ENCODE data around the gene ADGRD1. TPM values are rescaled to one million over a fixed set of nuclear protein-coding genes. Genes with fewer than 3 reads are reported as not detected.

Gene ADGRD1
- total RNA-seq, 1 donor from 2014 or later: 0.47 TPM

- Mint-ChIP-seq H3K4me1 (peaks cover 6% of the 10 kb centered on the region), H3K27ac (no peak overlapping the region), H3K9me3 (no peaks in the 10 kb centered on the region), H3K27me3 (no peaks in the 10 kb centered on the region), H3K36me3 (ENCODE audit: low read depth) (no peaks in the 10 kb centered on the region), H3K4me3 (no peak overlapping the region)
- ATAC-seq (ENCODE audit: low read depth): no peak
- ChIA-PET POLR2A (no interaction called here), CTCF (no interaction called here)
- DNase-seq: no peak
- intact Hi-C loops (cut with micrococcal nuclease): no loop called here
- no peak for TF ChIP-seq CTCF (IDR thresholded peaks at IDR 0.05)
Measured at GRCh38 chr12:131007031-131007739, 53.5 kb downstream of the ADGRD1 start.

GRCh38 chr12:131007740-131008117 lies 54.0 kb downstream of the ADGRD1 start:
- ATAC-seq (ENCODE audit: low read depth) (no peak), DNase-seq (no peak)
- intact Hi-C loops (cut with micrococcal nuclease): no loop called here
- TF ChIP-seq CTCF (IDR thresholded peaks at IDR 0.05): no peak
- H3K4me1 Mint-ChIP-seq: peaks cover 3% of the 10 kb centered on the region
- POLR2A ChIA-PET: no interaction called here
- H3K9me3 Mint-ChIP-seq: no peaks in the 10 kb centered on the region
- no peaks in the 10 kb centered on the region for H3K27me3 Mint-ChIP-seq
- H3K36me3 Mint-ChIP-seq (ENCODE audit: low read depth): no peaks in the 10 kb centered on the region
- H3K4me3 Mint-ChIP-seq: no peak overlapping the region
- H3K27ac Mint-ChIP-seq: no peak overlapping the region
- CTCF ChIA-PET: no interaction called here

- no peak for TF ChIP-seq CTCF (IDR thresholded peaks at IDR 0.05)
- peaks cover 3% of the 10 kb centered on the region for H3K4me1 Mint-ChIP-seq
- DNase-seq (no peak), ATAC-seq (ENCODE audit: low read depth) (no peak)
- no peaks in the 10 kb centered on the region for H3K36me3 Mint-ChIP-seq (ENCODE audit: low read depth)
- no peak overlapping the region for H3K27ac Mint-ChIP-seq
- POLR2A ChIA-PET: no interaction called here
- no peak overlapping the region for H3K4me3 Mint-ChIP-seq
- CTCF ChIA-PET: no interaction called here
- intact Hi-C loops (cut with micrococcal nuclease): no loop called here
- no peaks in the 10 kb centered on the region for H3K9me3 Mint-ChIP-seq
- no peaks in the 10 kb centered on the region for H3K27me3 Mint-ChIP-seq
Measured at GRCh38 chr12:131008131-131008912, 54.6 kb downstream of the ADGRD1 start.

- ATAC-seq (ENCODE audit: low read depth): no peak
- CTCF ChIA-PET: no interaction called here
- Mint-ChIP-seq H3K27me3 (no peaks in the 10 kb centered on the region), H3K9me3 (no peaks in the 10 kb centered on the region), H3K4me3 (no peak overlapping the region), H3K4me1 (peaks cover 3% of the 10 kb centered on the region), H3K27ac (no peak overlapping the region), H3K36me3 (ENCODE audit: low read depth) (no peaks in the 10 kb centered on the region)
- no peak for DNase-seq
- no peak for TF ChIP-seq CTCF (IDR thresholded peaks at IDR 0.05)
- POLR2A ChIA-PET: no interaction called here
- intact Hi-C loops (cut with micrococcal nuclease): no loop called here
Measured at GRCh38 chr12:131008913-131009270, 55.2 kb downstream of the ADGRD1 start.

- POLR2A ChIA-PET: no interaction called here
- no peaks in the 10 kb centered on the region for H3K27me3 Mint-ChIP-seq
- no peak for ATAC-seq (ENCODE audit: low read depth)
Measured at GRCh38 chr12:131009595-131010395, 56.1 kb downstream of the ADGRD1 start.

More at GRCh38 chr12:131009595-131010395, 56.1 kb downstream of the ADGRD1 start:
- H3K4me1 Mint-ChIP-seq: no peaks in the 10 kb centered on the region
- CTCF ChIA-PET: no interaction called here
- no peak for TF ChIP-seq CTCF (IDR thresholded peaks at IDR 0.05)
- DNase-seq: no peak
- intact Hi-C loops (cut with micrococcal nuclease): no loop called here
- no peaks in the 10 kb centered on the region for H3K36me3 Mint-ChIP-seq (ENCODE audit: low read depth)
- no peak overlapping the region for H3K27ac Mint-ChIP-seq
- no peak overlapping the region for H3K4me3 Mint-ChIP-seq
- no peaks in the 10 kb centered on the region for H3K9me3 Mint-ChIP-seq

All from activated B cell treated with CpG ODN at 0.5 μM for 24 hours (primary cell).